ENCODE measurements around the gene CEP97. TPM values are rescaled to one million over a fixed set of nuclear protein-coding genes. Genes with fewer than 3 reads are reported as not detected.
A peak's percentile ranks its signal among the peaks of the same experiment; 100 is the strongest.
"Not testable (repeated sequence)": the region's sequence is repeated elsewhere in the genome, so short reads cannot be mapped to it uniquely, and the experiment has no call there.

Gene CEP97
- total RNA-seq, 2 experiments from 2014 or later = 15.9 to 18.7 TPM

GRCh38 chr3:101695779-101696372 is 28.5 kb upstream of the CEP97 start:
- ATAC-seq (no peak), DNase-seq (peak; percentile 64)
- Mint-ChIP-seq H3K36me3 (ENCODE audit: low read depth) (no peaks in the 10 kb centered on the region), H3K9me3 (no peaks in the 10 kb centered on the region), H3K27ac (no peak overlapping the region), H3K4me3 (no peak overlapping the region), H3K4me1 (ENCODE audit: low read depth) (peaks cover 6% of the 10 kb centered on the region), H3K27me3 (no peaks in the 10 kb centered on the region)
- TF ChIP-seq CTCF (IDR thresholded peaks at IDR 0.05) = peak; percentile 88
- ChIA-PET CTCF (interaction anchor here (0.7 to 2.5 kb wide), 11 partner anchors 9 to 115 kb away, joined by 3 to 6 read pairs (median 3); no protein-coding TSS in a partner anchor), POLR2A (interaction anchor here (0.6 kb wide), 1 partner anchor 106 kb away, joined by 3 read pairs; no protein-coding TSS in a partner anchor)
- intact Hi-C loops (cut with micrococcal nuclease) = no loop called here

- H3K4me1 Mint-ChIP-seq (ENCODE audit: low read depth) = no peaks in the 10 kb centered on the region
- intact Hi-C loops (cut with micrococcal nuclease) = no loop called here
- POLR2A ChIA-PET = interaction anchor here (1.2 kb wide), 1 partner anchor 101 kb away, joined by 6 read pairs; no protein-coding TSS in a partner anchor
These were observed 22.4 kb upstream of the CEP97 start for GRCh38 chr3:101701696-101702634.

GRCh38 chr3:101702726-101703125 is 21.7 kb upstream of the CEP97 start:
- no peaks in the 10 kb centered on the region for H3K36me3 Mint-ChIP-seq (ENCODE audit: low read depth)
- no peak for DNase-seq
- no peak for ATAC-seq
- ChIA-PET POLR2A (interaction anchor here (1.2 kb wide), 1 partner anchor 100 kb away, joined by 6 read pairs; no protein-coding TSS in a partner anchor), CTCF (interaction anchor here (2.2 kb wide), 1 partner anchor 100 kb away, joined by 7 read pairs; no protein-coding TSS in a partner anchor)
- intact Hi-C loops (cut with micrococcal nuclease) = no loop called here
- no peak overlapping the region for H3K27ac Mint-ChIP-seq
- no peaks in the 10 kb centered on the region for H3K4me1 Mint-ChIP-seq (ENCODE audit: low read depth)
- no peaks in the 10 kb centered on the region for H3K9me3 Mint-ChIP-seq
- no peaks in the 10 kb centered on the region for H3K27me3 Mint-ChIP-seq
- H3K4me3 Mint-ChIP-seq = no peak overlapping the region
- TF ChIP-seq CTCF (IDR thresholded peaks at IDR 0.05) = no peak

More at GRCh38 chr3:101701696-101702634, 22.4 kb upstream of the CEP97 start:
- no peaks in the 10 kb centered on the region for H3K9me3 Mint-ChIP-seq
- no peak overlapping the region for H3K27ac Mint-ChIP-seq
- CTCF ChIA-PET = interaction anchor here (2.2 kb wide), 1 partner anchor 101 kb away, joined by 7 read pairs; no protein-coding TSS in a partner anchor
- DNase-seq (no peak), ATAC-seq (no peak)
- H3K4me3 Mint-ChIP-seq = no peak overlapping the region
- H3K36me3 Mint-ChIP-seq (ENCODE audit: low read depth) = no peaks in the 10 kb centered on the region
- H3K27me3 Mint-ChIP-seq = no peaks in the 10 kb centered on the region
- no peak for TF ChIP-seq CTCF (IDR thresholded peaks at IDR 0.05)

GRCh38 chr3:101703169-101703568 is 21.2 kb upstream of the CEP97 start:
- ATAC-seq (no peak), DNase-seq (no peak)
- TF ChIP-seq CTCF (IDR thresholded peaks at IDR 0.05) = no peak
- ChIA-PET POLR2A (no interaction called here), CTCF (interaction anchor here (2.2 kb wide), 1 partner anchor 100 kb away, joined by 7 read pairs; no protein-coding TSS in a partner anchor)
- Mint-ChIP-seq H3K36me3 (ENCODE audit: low read depth) (no peaks in the 10 kb centered on the region), H3K4me3 (no peak overlapping the region), H3K9me3 (no peaks in the 10 kb centered on the region), H3K27me3 (no peaks in the 10 kb centered on the region), H3K4me1 (ENCODE audit: low read depth) (no peaks in the 10 kb centered on the region), H3K27ac (no peak overlapping the region)
- intact Hi-C loops (cut with micrococcal nuclease) = no loop called here

GRCh38 chr3:101704639-101705038 is 19.8 kb upstream of the CEP97 start:
- ATAC-seq; H3K27ac Mint-ChIP-seq; H3K36me3 Mint-ChIP-seq (ENCODE audit: low read depth); H3K27me3 Mint-ChIP-seq; DNase-seq; intact Hi-C loops (cut with micrococcal nuclease); H3K4me1 Mint-ChIP-seq (ENCODE audit: low read depth); H3K9me3 Mint-ChIP-seq; H3K4me3 Mint-ChIP-seq: not testable (repeated sequence)
- CTCF ChIA-PET = interaction anchor here (1.2 to 1.4 kb wide), 2 partner anchors 9 to 524 kb away, joined by 4 to 6 read pairs; no protein-coding TSS in a partner anchor
- POLR2A ChIA-PET = interaction anchor here (1.4 kb wide), 1 partner anchor 13 kb away, joined by 3 read pairs; no protein-coding TSS in a partner anchor

All from activated CD8-positive, alpha-beta T cell treated with anti-CD3 and anti-CD28 coated beads for 36 hours (primary cell).